GM12891 (cell line): ENCODE results near the gene CEBPE.

ENCODE experiments used
- POU2F2 ChIP-seq: IDR thresholded peaks from 2 replicates; pipeline ENCODE4 v1.6.1; 2011; ENCODE audit warnings: low read depth, mild to moderate bottlenecking, control low read depth, low read length, moderate library complexity
- SPI1 ChIP-seq: IDR thresholded peaks from 2 replicates; pipeline ENCODE4 v1.6.1; 2011; ENCODE audit warnings: low read depth, low read length, control low read depth
- TAF1 ChIP-seq: IDR thresholded peaks from 2 replicates; pipeline ENCODE4 v1.6.1; 2011; ENCODE audit warnings: low read depth, low read length, control low read depth

- TF ChIP-seq SPI1 (no peak), TAF1 (no peak), POU2F2 (no peak)
Measured at GRCh38 chr14:23118506-23119362, at the start of gene CEBPE.
